GM23338 (cell line): Measurements from ENCODE around the gene FUZ. TPM values are rescaled to one million over a fixed set of nuclear protein-coding genes. Genes with fewer than 3 reads are reported as not detected.

Experiments
- ATAC-seq: fragments of 200-7000 bp; cut with Tn5 transposase; 3 replicates; pipeline ENCODE4 v1.9.1; 2020
- DNase-seq: peaks from one replicate; pipeline ENCODE4 v3.0.0-alpha.2; 2015; ENCODE audit warnings: low spot score
- H2AFZ ChIP-seq: fragments of 200-600 bp; sonication (generic); 2 replicates; pipeline ENCODE4 v1.8.0; 2016; ENCODE audit warnings: antibody characterized with exemption, mild to moderate bottlenecking, moderate library complexity
- H3F3A ChIP-seq: fragments of 200-600 bp; sonication (generic); replicated peaks from 2 replicates; pipeline ENCODE4 v1.8.0; 2017; ENCODE audit warnings: antibody characterized with exemption, mixed run types, low read depth
- H3K27ac ChIP-seq: fragments of 200-600 bp; sonication (generic); 2 replicates; pipeline ENCODE4 v1.6.1; 2016; ENCODE audit warnings: low read depth
- H3K27me3 ChIP-seq: fragments of 200-600 bp; sonication (generic); 2 replicates; pipeline ENCODE4 v1.8.0; 2016; ENCODE audit warnings: mild to moderate bottlenecking, mixed run types, moderate library complexity; ENCODE audit not compliant: insufficient read depth
- H3K36me3 ChIP-seq: fragments of 200-600 bp; sonication (generic); 2 replicates; pipeline ENCODE4 v1.8.0; 2016; ENCODE audit warnings: mild to moderate bottlenecking; ENCODE audit not compliant: insufficient read depth
- H3K4me1 ChIP-seq: fragments of 200-600 bp; sonication (generic); 2 replicates; pipeline ENCODE4 v1.8.0; 2016; ENCODE audit warnings: mild to moderate bottlenecking, moderate library complexity; ENCODE audit not compliant: insufficient read depth
- H3K4me2 ChIP-seq: fragments of 200-600 bp; sonication (generic); 2 replicates; pipeline ENCODE4 v1.7.1; 2017; ENCODE audit warnings: mixed run types
- H3K4me3 ChIP-seq: fragments of 200-600 bp; sonication (generic); 2 replicates; pipeline ENCODE4 v1.6.1; 2016; ENCODE audit warnings: mixed run types
- H3K79me2 ChIP-seq: fragments of 200-600 bp; sonication (generic); replicated peaks from 2 replicates; pipeline ENCODE4 v1.8.0; 2017; ENCODE audit warnings: mild to moderate bottlenecking; ENCODE audit not compliant: insufficient read depth
- H3K9me2 ChIP-seq: fragments of 200-600 bp; sonication (generic); 2 replicates; pipeline ENCODE4 v1.8.0; 2017; ENCODE audit not compliant: insufficient read depth
- H4K20me1 ChIP-seq: fragments of 200-600 bp; sonication (generic); replicated peaks from 2 replicates; pipeline ENCODE4 v1.8.0; 2017; ENCODE audit warnings: mild to moderate bottlenecking; ENCODE audit not compliant: insufficient read depth
- H3K27ac Mint-ChIP-seq: 2 replicates; pipeline ENCODE4 v1.8.0; 2020; ENCODE audit warnings: inconsistent platforms, mild to moderate bottlenecking, moderate library complexity, mixed read lengths
- H3K27me3 Mint-ChIP-seq: 3 replicates; pipeline ENCODE4 v1.8.0; 2022; ENCODE audit warnings: low read depth, mild to moderate bottlenecking, moderate library complexity, mixed read lengths, inconsistent platforms; ENCODE audit not compliant: insufficient read depth, poor library complexity
- H3K36me3 Mint-ChIP-seq: 3 replicates; pipeline ENCODE4 v1.8.0; 2021; ENCODE audit warnings: low read depth, mild to moderate bottlenecking, inconsistent platforms, moderate library complexity, mixed read lengths
- H3K4me1 Mint-ChIP-seq: 3 replicates; pipeline ENCODE4 v1.8.0; 2020; ENCODE audit warnings: mild to moderate bottlenecking, inconsistent platforms, mixed read lengths
- H3K4me3 Mint-ChIP-seq: 3 replicates; pipeline ENCODE4 v1.8.0; 2021; ENCODE audit warnings: moderate library complexity, mild to moderate bottlenecking, inconsistent platforms, mixed read lengths
- H3K9me3 Mint-ChIP-seq: 3 replicates; pipeline ENCODE4 v1.8.0; 2020; ENCODE audit warnings: moderate library complexity, mild to moderate bottlenecking, inconsistent platforms, mixed read lengths
- CREB1 ChIP-seq: fragments of 250-450 bp; sonication (Bioruptor Pico); IDR thresholded peaks from 2 replicates; pipeline ENCODE4 v1.5.0; 2020; ENCODE audit warnings: low read depth, mild to moderate bottlenecking, moderate library complexity
- EZH2 ChIP-seq: fragments of 200-600 bp; sonication (generic); IDR thresholded peaks from one replicate; pipeline ENCODE4 v1.8.0; 2017; ENCODE audit warnings: antibody characterized with exemption, mild to moderate bottlenecking, low read depth; ENCODE audit not compliant: unreplicated experiment
- EZH2phosphoT487 ChIP-seq: fragments of 200-600 bp; sonication (generic); IDR thresholded peaks from one replicate; pipeline ENCODE4 v1.8.1; 2018; ENCODE audit warnings: antibody characterized with exemption; ENCODE audit not compliant: unreplicated experiment
- JUNB ChIP-seq: IDR thresholded peaks from one replicate; pipeline ENCODE4 v1.6.1; 2016; ENCODE audit warnings: antibody characterized with exemption; ENCODE audit not compliant: unreplicated experiment
- STAT1 ChIP-seq: IDR thresholded peaks from one replicate; pipeline ENCODE4 v1.6.1; 2016; ENCODE audit warnings: antibody characterized with exemption; ENCODE audit not compliant: unreplicated experiment
- ZNF114 ChIP-seq: fragments of 250-450 bp; sonication (Bioruptor Pico); IDR thresholded peaks from 2 replicates; pipeline ENCODE4 v1.5.0; 2020; ENCODE audit warnings: mild to moderate bottlenecking, moderate library complexity
- ZNF331 ChIP-seq: fragments of 250-450 bp; sonication (Bioruptor Pico); IDR thresholded peaks from 2 replicates; pipeline ENCODE4 v1.5.0; 2020; ENCODE audit warnings: low read depth, mild to moderate bottlenecking, moderate library complexity
- polyA plus RNA-seq: library from polyadenylated mRNA; unstranded; fragments of >200 nt; fragmentation: Nextera tagmentation; extraction: Ambion mirVana; gene quantifications from 2 replicates; pipeline ENCODE4 v1.2.1, GENCODE V29; 2016
- total RNA-seq: library from RNA; depleted of rRNA; stranded (reverse); fragments of >200 nt; shearing (Covaris generic); gene quantifications from 2 replicates; pipeline ENCODE4 v1.2.3, GENCODE V29; 2014
- TF ChIP-seq, protein P1 (sequence below): IDR thresholded peaks from one replicate; pipeline ENCODE4 v1.6.1; 2018; ENCODE audit warnings: antibody characterized with exemption; ENCODE audit not compliant: unreplicated experiment

The FUZ gene
- total and polyA plus RNA-seq, 2 experiments from 2014 or later = 24.3 to 34.8 TPM

DNA sequence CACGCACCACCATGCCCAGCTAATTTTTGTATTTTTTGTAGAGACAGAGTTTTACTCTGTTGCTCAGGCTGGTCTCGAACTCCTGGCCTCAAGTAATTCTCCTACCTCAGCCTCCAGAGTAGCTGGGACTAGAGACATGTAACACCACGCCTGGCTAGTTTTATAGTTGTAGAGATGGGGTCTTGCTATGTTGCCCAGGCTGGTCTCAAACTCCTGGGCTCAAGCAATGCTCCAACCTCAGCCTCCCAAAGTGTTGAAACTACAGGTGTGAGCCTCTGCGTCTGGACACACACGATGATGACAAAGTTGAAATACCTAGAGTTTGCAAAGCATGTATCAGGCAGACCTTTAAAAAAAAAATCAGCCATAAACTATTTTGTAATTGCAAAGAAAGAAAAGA, 33.3 kb upstream of the FUZ start:
- Histone ChIP-seq H3K27ac (no peak overlapping the region), H3K4me2 (no peak overlapping the region), H3K4me1 (peaks cover 5% of the 10 kb centered on the region; the same call in 1 of the 2 replicates), H3F3A (0 out of 2 replicates have a peak, but pooled peaks cover 7% of the 10 kb centered on the region), H3K9me2 (0 out of 2 replicates have a peak, but pooled peaks cover 3% of the 10 kb centered on the region), H3K27me3 (no peaks in the 10 kb centered on the region), H3K36me3 (no peaks in the 10 kb centered on the region), H3K4me3 (no peak overlapping the region), H4K20me1 (peaks cover 20% of the 10 kb centered on the region), H3K79me2 (0 out of 2 replicates have a peak, but pooled peaks cover 12% of the 10 kb centered on the region), H2AFZ (no peak overlapping the region)
- Mint-ChIP-seq H3K27ac (no peak overlapping the region), H3K4me1 (peaks cover 9% of the 10 kb centered on the region), H3K9me3 (peaks cover 10% of the 10 kb centered on the region; the same call in 2 of the 3 replicates), H3K36me3 (peaks cover 19% of the 10 kb centered on the region), H3K4me3 (no peak overlapping the region), H3K27me3 (peaks cover 11% of the 10 kb centered on the region)
- ATAC-seq (no peak), DNase-seq (no peak)
- no peak for TF ChIP-seq EZH2phosphoT487
- no peak for TF ChIP-seq JUNB
- no peak for TF ChIP-seq EZH2
- TF ChIP-seq, protein P1, sequence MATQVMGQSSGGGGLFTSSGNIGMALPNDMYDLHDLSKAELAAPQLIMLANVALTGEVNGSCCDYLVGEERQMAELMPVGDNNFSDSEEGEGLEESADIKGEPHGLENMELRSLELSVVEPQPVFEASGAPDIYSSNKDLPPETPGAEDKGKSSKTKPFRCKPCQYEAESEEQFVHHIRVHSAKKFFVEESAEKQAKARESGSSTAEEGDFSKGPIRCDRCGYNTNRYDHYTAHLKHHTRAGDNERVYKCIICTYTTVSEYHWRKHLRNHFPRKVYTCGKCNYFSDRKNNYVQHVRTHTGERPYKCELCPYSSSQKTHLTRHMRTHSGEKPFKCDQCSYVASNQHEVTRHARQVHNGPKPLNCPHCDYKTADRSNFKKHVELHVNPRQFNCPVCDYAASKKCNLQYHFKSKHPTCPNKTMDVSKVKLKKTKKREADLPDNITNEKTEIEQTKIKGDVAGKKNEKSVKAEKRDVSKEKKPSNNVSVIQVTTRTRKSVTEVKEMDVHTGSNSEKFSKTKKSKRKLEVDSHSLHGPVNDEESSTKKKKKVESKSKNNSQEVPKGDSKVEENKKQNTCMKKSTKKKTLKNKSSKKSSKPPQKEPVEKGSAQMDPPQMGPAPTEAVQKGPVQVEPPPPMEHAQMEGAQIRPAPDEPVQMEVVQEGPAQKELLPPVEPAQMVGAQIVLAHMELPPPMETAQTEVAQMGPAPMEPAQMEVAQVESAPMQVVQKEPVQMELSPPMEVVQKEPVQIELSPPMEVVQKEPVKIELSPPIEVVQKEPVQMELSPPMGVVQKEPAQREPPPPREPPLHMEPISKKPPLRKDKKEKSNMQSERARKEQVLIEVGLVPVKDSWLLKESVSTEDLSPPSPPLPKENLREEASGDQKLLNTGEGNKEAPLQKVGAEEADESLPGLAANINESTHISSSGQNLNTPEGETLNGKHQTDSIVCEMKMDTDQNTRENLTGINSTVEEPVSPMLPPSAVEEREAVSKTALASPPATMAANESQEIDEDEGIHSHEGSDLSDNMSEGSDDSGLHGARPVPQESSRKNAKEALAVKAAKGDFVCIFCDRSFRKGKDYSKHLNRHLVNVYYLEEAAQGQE = no peak
- no peak for TF ChIP-seq ZNF331
- no peak for TF ChIP-seq ZNF114 (CRISPR knock-in tag)
- TF ChIP-seq CREB1 (CRISPR knock-in tag) = no peak

DNA sequence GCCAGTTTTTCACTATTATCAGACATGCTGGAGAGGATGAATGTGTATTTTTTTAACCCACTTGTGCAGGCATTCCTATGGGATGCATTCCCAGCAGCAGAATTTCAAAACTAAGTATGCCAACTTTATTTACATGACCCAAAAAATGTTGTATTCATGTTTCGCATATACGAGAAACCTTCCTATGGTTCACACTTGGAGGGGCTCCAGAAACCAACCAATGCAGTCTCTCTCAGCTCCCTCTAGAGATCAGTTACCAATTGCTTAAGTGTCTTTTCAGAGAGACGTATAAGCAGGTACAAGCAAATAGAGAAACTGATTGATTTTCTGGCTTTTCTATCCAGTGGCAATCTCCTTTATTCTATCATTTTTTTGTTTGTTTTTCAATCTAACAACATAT, 32.3 kb upstream of the FUZ start:
- Histone ChIP-seq H3K4me1 (peaks cover 5% of the 10 kb centered on the region; the same call in 1 of the 2 replicates), H3K4me3 (no peak overlapping the region), H3K27ac (no peak overlapping the region), H3F3A (0 out of 2 replicates have a peak, but pooled peaks cover 7% of the 10 kb centered on the region), H4K20me1 (peaks cover 20% of the 10 kb centered on the region), H3K36me3 (no peaks in the 10 kb centered on the region), H3K27me3 (no peaks in the 10 kb centered on the region), H2AFZ (no peak overlapping the region), H3K4me2 (no peak overlapping the region), H3K9me2 (0 out of 2 replicates have a peak, but pooled peaks cover 3% of the 10 kb centered on the region), H3K79me2 (0 out of 2 replicates have a peak, but pooled peaks cover 12% of the 10 kb centered on the region)
- Mint-ChIP-seq H3K36me3 (peaks cover 21% of the 10 kb centered on the region), H3K9me3 (peaks cover 10% of the 10 kb centered on the region; the same call in 2 of the 3 replicates), H3K27ac (no peak overlapping the region), H3K27me3 (peaks cover 11% of the 10 kb centered on the region), H3K4me1 (peaks cover 13% of the 10 kb centered on the region), H3K4me3 (no peak overlapping the region)
- ATAC-seq (no peak), DNase-seq (no peak)
- TF ChIP-seq EZH2phosphoT487 (no peak), ZNF114 (CRISPR knock-in tag) (no peak), JUNB (no peak), STAT1 (no peak)
